ENCODE measurements around the gene HECTD4.

- TF ChIP-seq POLR2AphosphoS5 (IDR thresholded peaks at IDR 0.05): peak; percentile 93
- peak in 2 of 4 experiments; percentile 18 to 52 for TF ChIP-seq CTCF (IDR thresholded peaks at IDR 0.05)
Observed at GRCh38 chr12:112418608-112419296, 36.5 kb upstream of the HECTD4 start, which contains the start of gene PTPN11.
